Stimulated activated naive CD4-positive, alpha-beta T cell treated with Interleukin-2 at 50 U/mL for 16 hours (primary cell): ENCODE measurements around the gene PPP1R14C.

Source experiments
- DNase-seq: peaks from one replicate; lab custom pipeline; 2025; lab: John Stamatoyannopoulos, UW

The PPP1R14C gene

GRCh38 chr6:150249261-150249660, 106.4 kb downstream of the PPP1R14C start:
- no peak for DNase-seq

- DNase-seq: no peak
Observed at GRCh38 chr6:150250826-150251225, 108.0 kb downstream of the PPP1R14C start.

GRCh38 chr6:150251566-150252186, 108.8 kb downstream of the PPP1R14C start:
- no peak for DNase-seq

GRCh38 chr6:150252714-150253444, 110.0 kb downstream of the PPP1R14C start:
- no peak for DNase-seq

- no peak for DNase-seq
Observed at GRCh38 chr6:150253489-150253888, 110.6 kb downstream of the PPP1R14C start.

- DNase-seq: no peak
Observed at GRCh38 chr6:150254770-150255169, 111.9 kb downstream of the PPP1R14C start.

- no peak for DNase-seq
Observed at GRCh38 chr6:150255840-150256239, 113.0 kb downstream of the PPP1R14C start.

GRCh38 chr6:150256618-150257272, 113.9 kb downstream of the PPP1R14C start:
- DNase-seq: no peak

- no peak for DNase-seq
Observed at GRCh38 chr6:150258381-150258780, 115.5 kb downstream of the PPP1R14C start.

- DNase-seq: no peak
Observed at GRCh38 chr6:150260931-150261330, 118.1 kb downstream of the PPP1R14C start.

GRCh38 chr6:150261997-150262697, 119.3 kb downstream of the PPP1R14C start:
- no peak for DNase-seq

- peak; percentile 22 for DNase-seq
Observed at GRCh38 chr6:150263765-150264404, 121.0 kb downstream of the PPP1R14C start.

GRCh38 chr6:150266309-150266708, 123.5 kb downstream of the PPP1R14C start:
- no peak for DNase-seq

GRCh38 chr6:150266963-150267685, 124.3 kb downstream of the PPP1R14C start:
- no peak for DNase-seq

- DNase-seq: no peak
Observed at GRCh38 chr6:150267686-150268561, 125.1 kb downstream of the PPP1R14C start.

GRCh38 chr6:150269130-150269856, 126.4 kb downstream of the PPP1R14C start:
- no peak for DNase-seq

GRCh38 chr6:150269857-150270223, 127.0 kb downstream of the PPP1R14C start:
- DNase-seq: no peak

GRCh38 chr6:150270330-150271052, 127.6 kb downstream of the PPP1R14C start:
- no peak for DNase-seq

- DNase-seq: no peak
Observed at GRCh38 chr6:150271172-150271500, 128.3 kb downstream of the PPP1R14C start.
